UCSD-AML1 (cell line): Measurements from ENCODE around the gene ITGB3.
"Not testable (repeated sequence)": the region's sequence is repeated elsewhere in the genome, so short reads cannot be mapped to it uniquely, and the experiment has no call there.

Experiments used
- DNase-seq: peaks from one replicate; lab custom pipeline; 2025; ENCODE audit not compliant: unreplicated experiment; lab: John Stamatoyannopoulos, UW

The ITGB3 gene

GRCh38 chr17:47253541-47254402, at the start of gene ITGB3:
Gene ITGB3 (plus strand): TSS chr17:47253827. CDS start chr17:47253862, 35 bp downstream.
- DNase-seq = peak; percentile 83

DNA sequence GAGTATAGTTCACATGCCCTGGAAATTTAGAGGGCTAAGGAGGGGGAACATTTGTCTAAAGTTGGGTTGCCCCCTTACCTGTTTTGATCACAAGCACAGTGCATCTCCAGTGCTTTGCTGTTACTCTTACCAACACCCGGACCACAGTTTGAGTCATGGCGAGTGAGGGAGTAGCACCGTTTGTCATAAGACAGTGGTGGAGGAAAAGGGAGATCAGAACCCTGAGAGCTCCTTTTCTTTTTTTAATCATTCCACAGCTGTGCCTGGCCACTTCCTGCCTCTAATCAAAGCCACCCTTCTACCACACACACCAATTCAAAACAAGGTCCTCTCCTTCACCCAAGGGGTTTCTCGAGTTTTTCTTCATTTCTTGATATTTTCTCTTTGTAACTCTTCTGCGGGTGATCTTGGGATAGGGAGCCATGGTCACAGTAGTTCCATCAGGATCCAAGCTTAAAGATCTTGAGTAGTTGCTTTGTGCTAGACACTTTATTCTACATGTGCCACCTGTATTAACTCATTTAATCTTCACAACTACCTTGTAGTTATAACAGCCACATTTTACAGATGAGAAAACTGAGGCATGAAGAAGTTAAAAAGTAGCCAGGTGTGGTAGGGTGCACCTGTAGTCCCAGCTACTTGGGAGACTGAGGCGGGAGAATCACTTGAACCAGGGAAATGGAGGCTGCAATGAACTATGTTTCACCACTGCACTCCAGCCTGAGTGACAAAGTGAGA, 49.5 kb upstream of the ITGB3 start:
- DNase-seq = no peak

- peak; percentile 35 for DNase-seq
These were observed 48.8 kb upstream of the ITGB3 start for GRCh38 chr17:47204722-47205418.

DNA sequence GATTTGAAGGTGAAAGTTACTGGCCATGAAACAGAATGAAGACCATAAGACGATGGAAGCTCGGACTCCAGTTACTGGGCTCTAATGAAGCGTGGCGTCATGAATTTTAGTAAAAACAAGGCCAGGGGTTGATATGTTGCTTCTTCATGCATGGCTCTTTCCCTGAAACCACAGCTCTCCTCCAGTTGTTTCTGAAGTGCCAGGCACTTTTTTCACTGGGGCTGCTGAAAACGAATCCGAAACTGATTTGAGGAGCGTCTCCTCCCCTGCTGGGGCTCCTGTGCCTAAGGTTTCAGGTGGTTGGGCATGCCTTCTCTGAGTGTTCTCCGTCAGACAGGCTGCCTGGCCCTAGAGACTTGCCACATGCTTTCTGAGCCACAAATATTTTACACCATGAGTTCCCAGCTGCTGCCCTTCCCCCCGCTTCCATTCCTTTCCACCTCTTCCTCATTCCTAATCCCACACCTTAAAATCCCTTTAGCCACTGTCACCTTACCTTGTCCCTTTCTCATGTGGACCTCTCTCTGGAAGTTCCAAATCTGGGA, 48.1 kb upstream of the ITGB3 start:
- DNase-seq = no peak

DNA sequence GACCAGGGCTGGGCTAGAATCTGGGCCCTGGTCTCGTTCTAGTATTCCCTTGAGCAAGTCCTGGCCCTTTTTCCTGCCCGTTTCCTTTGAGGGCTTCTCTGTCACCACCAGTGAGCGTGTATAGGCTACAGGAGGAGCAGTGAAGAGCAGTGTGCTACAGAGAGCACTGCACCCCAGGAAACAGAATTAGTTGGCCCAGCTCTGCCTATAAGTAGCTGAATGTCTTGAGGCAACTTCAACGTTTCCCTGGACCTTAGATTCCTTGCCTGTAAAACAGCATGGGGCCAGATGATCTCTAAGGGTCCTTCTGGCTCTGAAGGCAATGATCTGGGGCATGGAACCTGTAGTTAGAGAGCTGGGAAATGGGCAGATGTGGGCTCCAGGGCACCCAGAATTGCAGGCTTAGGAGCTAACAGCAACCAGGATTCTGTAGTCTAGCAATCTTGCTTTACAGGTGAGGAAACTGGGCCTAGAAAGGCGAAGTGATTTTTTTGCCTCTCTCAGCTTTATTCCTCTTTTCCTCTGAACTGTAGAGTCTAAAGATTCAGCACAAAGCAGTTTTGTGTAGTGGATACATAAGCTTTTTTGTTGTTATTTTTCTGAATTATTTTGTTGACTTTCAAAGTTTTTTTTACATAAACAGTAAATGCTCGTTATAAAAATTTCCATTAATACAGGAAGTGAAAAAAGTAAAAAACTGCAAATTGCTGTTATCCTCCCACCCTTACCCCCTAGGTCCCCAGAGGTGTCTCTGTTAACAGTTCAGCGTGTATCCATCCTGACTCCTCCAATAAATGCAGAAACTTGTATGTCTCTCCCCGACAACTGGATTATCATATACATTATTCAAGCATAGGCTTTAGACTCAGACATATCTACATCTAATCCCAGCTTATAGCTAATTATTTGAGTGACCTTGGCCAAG, 46.2 kb upstream of the ITGB3 start:
- DNase-seq = no peak

- DNase-seq = no peak
These were observed 44.7 kb upstream of the ITGB3 start, which contains the start of gene MYL4 for GRCh38 chr17:47208744-47209488. Gene MYL4 (plus strand): TSS chr17:47209348. CDS start chr17:47209423, 75 bp downstream.

GRCh38 chr17:47209499-47209898, 44.1 kb upstream of the ITGB3 start:
- DNase-seq = no peak

- no peak for DNase-seq
These were observed 43.5 kb upstream of the ITGB3 start for GRCh38 chr17:47210105-47210504.

- DNase-seq = no peak
These were observed 42.8 kb upstream of the ITGB3 start for GRCh38 chr17:47210779-47211178.

DNA sequence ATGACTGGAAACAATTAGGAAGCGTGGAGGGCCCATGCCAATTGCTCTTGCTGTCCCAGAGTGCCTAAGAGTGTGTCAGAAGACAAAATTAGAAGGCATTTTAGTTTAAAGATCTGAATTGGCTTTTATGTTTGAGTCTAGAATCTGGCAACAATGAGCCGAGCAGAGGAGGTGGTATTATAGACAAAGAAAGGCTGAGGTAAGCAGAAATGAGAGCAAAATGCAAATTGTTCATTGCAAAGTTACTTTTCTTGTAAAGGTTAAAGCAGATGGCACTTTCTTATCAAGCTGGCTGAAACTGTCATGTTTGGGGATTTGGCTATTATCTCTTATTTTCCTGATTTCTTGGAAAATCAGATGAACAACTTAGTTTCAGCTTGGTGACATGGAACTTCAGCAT, 41.2 kb upstream of the ITGB3 start:
- no peak for DNase-seq

GRCh38 chr17:47213540-47213939, 40.1 kb upstream of the ITGB3 start:
- DNase-seq = no peak

- DNase-seq = no peak
These were observed 38.7 kb upstream of the ITGB3 start for GRCh38 chr17:47214931-47215330.

GRCh38 chr17:47216821-47217220, 36.8 kb upstream of the ITGB3 start:
- DNase-seq = not testable (repeated sequence)

GRCh38 chr17:47217279-47217678, 36.3 kb upstream of the ITGB3 start:
- DNase-seq = not testable (repeated sequence)

- DNase-seq = peak; percentile 56
These were observed 34.7 kb upstream of the ITGB3 start for GRCh38 chr17:47218896-47219430.

DNA sequence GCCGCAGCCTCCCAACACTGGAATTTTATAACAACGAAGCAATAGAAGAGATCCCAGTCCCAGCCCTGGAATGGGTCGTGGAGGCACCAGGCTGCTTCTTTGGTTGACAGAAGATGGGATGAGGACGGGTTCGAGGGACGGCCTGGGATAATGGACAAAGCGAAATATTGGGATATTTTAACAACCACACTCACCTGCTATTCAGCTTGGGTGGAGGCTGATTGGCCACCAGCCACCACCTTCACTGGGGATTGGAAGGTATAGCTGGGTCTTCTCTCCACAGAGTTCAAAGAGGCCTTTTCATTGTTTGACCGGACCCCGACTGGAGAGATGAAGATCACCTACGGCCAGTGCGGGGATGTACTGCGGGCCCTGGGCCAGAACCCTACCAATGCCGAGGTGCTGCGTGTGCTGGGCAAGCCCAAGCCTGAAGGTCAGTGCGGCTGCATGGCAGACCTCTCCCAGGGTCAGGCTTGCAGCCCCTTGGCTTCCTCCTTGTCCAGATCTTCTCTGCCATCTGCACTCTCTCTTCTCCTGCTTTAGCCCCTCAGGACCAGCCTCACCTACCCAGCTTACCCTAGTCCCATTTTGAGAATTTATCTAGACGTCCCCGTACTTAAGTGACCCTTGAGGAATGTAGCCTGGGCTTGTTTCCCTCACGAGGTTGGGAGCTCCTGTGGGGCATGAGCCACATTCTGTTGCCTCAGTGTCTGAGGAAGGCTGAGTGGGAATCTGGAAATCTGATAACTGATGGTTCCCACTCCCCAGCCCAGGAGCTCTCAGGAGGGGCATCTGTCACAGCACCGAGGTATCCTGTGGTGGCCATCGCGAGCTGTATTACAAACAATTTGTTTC, 33.8 kb upstream of the ITGB3 start:
- no peak for DNase-seq

DNA sequence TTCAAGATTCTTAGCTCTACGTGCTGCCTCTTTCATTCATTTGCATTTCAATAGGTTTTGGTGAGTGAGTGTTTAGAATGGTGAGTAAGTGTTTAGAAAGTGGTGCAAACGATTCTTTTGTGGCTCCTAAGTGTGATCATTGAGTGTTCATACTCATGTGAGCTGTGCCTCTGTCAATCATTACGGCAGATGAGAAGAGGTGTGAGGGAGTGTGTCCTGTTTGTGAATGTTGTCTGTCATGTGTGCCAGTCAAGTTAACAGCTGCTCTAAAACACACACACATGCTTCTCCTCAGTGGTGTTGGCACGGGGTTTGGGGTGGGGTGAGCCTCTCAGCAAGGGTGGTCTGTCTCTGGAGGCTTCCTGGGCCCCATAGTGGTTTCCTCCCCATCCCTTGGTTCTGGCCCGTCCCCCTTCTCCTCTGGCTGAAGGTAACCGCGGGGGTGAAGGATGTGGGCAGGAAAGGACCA, 33.1 kb upstream of the ITGB3 start:
- peak; percentile 58 for DNase-seq

DNA sequence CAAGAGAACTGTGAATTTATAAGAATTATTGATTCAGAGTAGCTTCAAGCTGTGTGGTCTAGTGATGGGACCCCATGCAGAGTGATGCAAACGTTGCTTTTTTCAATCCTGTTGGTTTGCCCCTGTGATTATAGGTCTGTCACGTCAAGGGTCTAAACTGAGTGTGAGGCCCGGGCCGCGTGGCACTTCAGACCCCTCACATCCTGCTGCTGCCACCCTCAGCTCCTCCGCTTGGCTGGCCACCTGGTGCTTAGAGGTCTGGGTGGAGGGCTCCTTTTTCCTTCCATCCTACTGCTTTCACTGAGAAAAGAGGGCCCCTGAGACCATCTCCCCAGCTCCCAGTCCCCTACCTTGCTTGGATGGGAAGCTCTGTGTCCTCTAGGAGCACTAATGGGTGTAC, 32.5 kb upstream of the ITGB3 start:
- DNase-seq = no peak
